ENCODE data around the gene FBN1. TPM values are rescaled to one million over a fixed set of nuclear protein-coding genes. Genes with fewer than 3 reads are reported as not detected.

FBN1 gene
- total RNA-seq, 4 donors from 2014 or later = 128 to 325 (median 215) TPM

- TF ChIP-seq CTCF (IDR thresholded peaks at IDR 0.05; ENCODE audit: low read depth) = no peak
These were observed 180.1 kb downstream of the FBN1 start for GRCh38 chr15:48465410-48465809.

GRCh38 chr15:48463366-48463880 is 182.1 kb downstream of the FBN1 start:
- TF ChIP-seq CTCF (IDR thresholded peaks at IDR 0.05; ENCODE audit: low read depth) = no peak

GRCh38 chr15:48462688-48463087 is 182.8 kb downstream of the FBN1 start:
- TF ChIP-seq CTCF (IDR thresholded peaks at IDR 0.05; ENCODE audit: low read depth) = no peak

- TF ChIP-seq CTCF (IDR thresholded peaks at IDR 0.05; ENCODE audit: low read depth) = no peak
These were observed 185.7 kb downstream of the FBN1 start for GRCh38 chr15:48459571-48460442.

- TF ChIP-seq CTCF (IDR thresholded peaks at IDR 0.05; ENCODE audit: low read depth) = no peak
These were observed 186.6 kb downstream of the FBN1 start for GRCh38 chr15:48458876-48459275.

GRCh38 chr15:48456134-48456533 is 189.4 kb downstream of the FBN1 start:
- TF ChIP-seq CTCF (IDR thresholded peaks at IDR 0.05; ENCODE audit: low read depth) = no peak

GRCh38 chr15:48451736-48452135 is 193.8 kb downstream of the FBN1 start:
- TF ChIP-seq CTCF (IDR thresholded peaks at IDR 0.05; ENCODE audit: low read depth) = no peak

Data from subcutaneous adipose tissue (tissue), 4 donors.